A549 (cell line): ENCODE results near the gene KRT16. TPM values are rescaled to one million over a fixed set of nuclear protein-coding genes. Genes with fewer than 3 reads are reported as not detected.
"Not testable (repeated sequence)": the region's sequence is repeated elsewhere in the genome, so short reads cannot be mapped to it uniquely, and the experiment has no call there.

Experiments
- ATAC-seq, 2 experiments: fragments of 200-7000 bp in 1 of 2; fragments of >200 bp in 1 of 2; cut with Nextera tagmentation in 1 of 2; cut with Tn5 transposase in 1 of 2; 3 replicates each; pipeline versions ENCODE4 v1.8.0 to v1.9.1; 2018 to 2020; ENCODE audit warnings: mild to moderate bottlenecking in 1 of 2, moderate library complexity in 1 of 2
- CTCF ChIA-PET: fragments of 300-600 bp; sonication (Branson Sonifier 250); formaldehyde crosslinking; extraction: SDS; loops from one replicate; lab custom pipeline; 2021; ENCODE audit warnings: antibody characterized with exemption, inconsistent platforms; lab: Yijun Ruan, JAX
- POLR2A ChIA-PET: fragments of 350-600 bp; formaldehyde crosslinking; extraction: SDS; loops from one replicate; lab custom pipeline; 2021; ENCODE audit warnings: antibody characterized with exemption, inconsistent platforms; lab: Yijun Ruan, JAX
- DNase-seq, 2 experiments: peaks; one replicate each; pipeline versions ENCODE4 v3.0.0 to v3.0.0-alpha.2; 2011 to 2016; ENCODE audit warnings: low read depth in 1 of 2, low spot score in 1 of 2
- FAIRE-seq: peaks from 2 replicates; lab custom pipeline; 2011; peaks lifted over from hg19 to GRCh38; lab: Jason Lieb, UNC
- H3K27ac ChIP-seq, 2 experiments: fragments of >200 bp; sonication (Bioruptor Twin); formaldehyde crosslinking; 3 replicates each; pipeline ENCODE4 v1.5.1; 2016 to 2017
- H3K4me1 ChIP-seq: fragments of >200 bp; sonication (Bioruptor Twin); formaldehyde crosslinking; 3 replicates; pipeline ENCODE4 v1.6.1; 2016
- H3K4me2 ChIP-seq: fragments of >200 bp; sonication (Bioruptor Twin); formaldehyde crosslinking; 3 replicates; pipeline ENCODE4 v1.6.1; 2016
- H3K4me3 ChIP-seq: fragments of >200 bp; sonication (Bioruptor Twin); formaldehyde crosslinking; 3 replicates; pipeline ENCODE4 v1.5.1; 2016
- H3K9me3 ChIP-seq: fragments of >200 bp; sonication (Bioruptor Twin); formaldehyde crosslinking; 3 replicates; pipeline ENCODE4 v1.6.1; 2016
- CHD2 ChIP-seq: fragments of 150-350 bp; IDR thresholded peaks from 2 replicates; pipeline ENCODE4 v1.6.1; 2014; ENCODE audit warnings: low read length; ENCODE audit not compliant: partially characterized antibody
- CTCF ChIP-seq: fragments of >200 bp; sonication (Bioruptor Twin); formaldehyde crosslinking; IDR thresholded peaks from 3 replicates; pipeline ENCODE4 v1.5.1; 2016
- ELK1 ChIP-seq: fragments of 150-350 bp; IDR thresholded peaks from 2 replicates; pipeline ENCODE4 v1.6.1; 2014; ENCODE audit warnings: low read depth, mild to moderate bottlenecking, low read length
- FOSB ChIP-seq: fragments of 250-450 bp; sonication (Bioruptor Pico); IDR thresholded peaks from 2 replicates; pipeline ENCODE4 v1.5.0; 2020; ENCODE audit warnings: mild to moderate bottlenecking, moderate library complexity
- GATA3 ChIP-seq: IDR thresholded peaks from 2 replicates; pipeline ENCODE4 v1.6.1; 2012; ENCODE audit warnings: borderline replicate concordance
- JUNB ChIP-seq: fragments of >200 bp; sonication (Bioruptor Twin); formaldehyde crosslinking; IDR thresholded peaks from 2 replicates; pipeline ENCODE4 v1.6.1; 2016
- KDM1A ChIP-seq: fragments of 200-600 bp; sonication (generic); IDR thresholded peaks from 2 replicates; pipeline ENCODE4 v1.6.1; 2016; ENCODE audit warnings: low read depth, mild to moderate bottlenecking
- NFE2L2 ChIP-seq: fragments of 150-350 bp; conservative IDR thresholded peaks from 2 replicates; pipeline ENCODE4 v1.6.1; 2014; ENCODE audit warnings: low read length
- NPAS2 ChIP-seq: fragments of 250-450 bp; sonication (Bioruptor Pico); IDR thresholded peaks from 2 replicates; pipeline ENCODE4 v1.8.0; 2022; ENCODE audit warnings: mild to moderate bottlenecking, moderate library complexity, borderline replicate concordance
- RAD21 ChIP-seq, 2 experiments: fragments of >200 bp in 1 of 2; sonication (Bioruptor Twin) in 1 of 2; formaldehyde crosslinking in 1 of 2; IDR thresholded peaks in 1 of 2; conservative IDR thresholded peaks in 1 of 2; 2 replicates in 1 of 2; 3 replicates in 1 of 2; pipeline ENCODE4 v1.6.1; 2012 to 2018; ENCODE audit warnings: inconsistent platforms in 1 of 2
- RARB ChIP-seq: fragments of 250-450 bp; sonication (Bioruptor Pico); IDR thresholded peaks from 2 replicates; pipeline ENCODE4 v1.8.0; 2021; ENCODE audit warnings: mild to moderate bottlenecking, moderate library complexity
- SREBF2 ChIP-seq: fragments of 450-650 bp; IDR thresholded peaks from 2 replicates; pipeline ENCODE4 v1.6.1; 2014; ENCODE audit warnings: mild to moderate bottlenecking, moderate library complexity
- TFCP2L1 ChIP-seq: fragments of 250-450 bp; sonication (Bioruptor Pico); IDR thresholded peaks from 2 replicates; pipeline ENCODE4 v1.5.0; 2021; ENCODE audit warnings: mild to moderate bottlenecking
- ZFP36 ChIP-seq: fragments of 450-650 bp; IDR thresholded peaks from 2 replicates; pipeline ENCODE4 v1.6.1; 2014; ENCODE audit warnings: borderline replicate concordance; ENCODE audit not compliant: partially characterized antibody
- ZSCAN20 ChIP-seq: fragments of 250-450 bp; sonication (Bioruptor Pico); IDR thresholded peaks from 2 replicates; pipeline ENCODE4 v1.8.0; 2022; ENCODE audit warnings: mild to moderate bottlenecking, moderate library complexity
- WGBS: methylation state at CpG from one replicate; pipeline ENCODE4 v1.1.6; 2017; ENCODE audit errors: missing lambda C conversion rate; 5-methylcytosine and 5-hydroxymethylcytosine counted together
- polyA plus RNA-seq, 4 experiments: library from polyadenylated mRNA; depleted of rRNA in 3 of 4; stranded (reverse); fragments of >200 nt; fragmentation: RNase III in 1 of 4; extraction: RNeasy Plus Mini Kit Qiagen cat#74134 plus additional on column Dnase treatment in 1 of 4; gene quantifications; 2 replicates in 3 of 4; 3 replicates in 1 of 4; pipeline ENCODE4 v1.2.3, GENCODE V29; 2011 to 2017

The KRT16 gene
- polyA plus RNA-seq, 2 of the 4 experiments (the other 2 are of a cell fraction): 0.28 TPM; not detected in 1

- TF ChIP-seq KDM1A: peak; percentile 14; the same call in 1 of the 2 replicates
- DNase-seq, H3K27ac ChIP-seq, H3K4me3 ChIP-seq, H3K4me1 ChIP-seq, H3K4me2 ChIP-seq, FAIRE-seq, ATAC-seq, POLR2A ChIA-PET: not testable (repeated sequence)
- peaks cover 23% of the 10 kb centered on the region for H3K9me3 ChIP-seq
- CTCF ChIA-PET: interaction anchor here (1.1 to 5.3 kb wide), 4 partner anchors 41 to 61 kb away, joined by 4 to 28 read pairs (median 8); no protein-coding TSS in a partner anchor
- 11% methylated on average over 4 of the region's 4 CpGs for WGBS
These were observed 5.6 kb downstream of the KRT16 start for GRCh38 chr17:41606930-41607329.

GRCh38 chr17:41602524-41602923 lies 10.0 kb downstream of the KRT16 start:
- H3K4me1 ChIP-seq: no peaks in the 10 kb centered on the region
- H3K4me2 ChIP-seq: no peak overlapping the region
- ATAC-seq: peak; percentile 44 to 65; a peak in 4 of 6 replicates
- TF ChIP-seq CHD2: no peak
- no peak for TF ChIP-seq RAD21 (conservative IDR thresholded peaks at IDR 0.05 in 1 of 2, IDR thresholded peaks at IDR 0.05 in 1 of 2)
- TF ChIP-seq NPAS2 (CRISPR knock-in tag): no peak
- no peak for TF ChIP-seq FOSB (CRISPR knock-in tag)
- no peak for TF ChIP-seq RARB
- no peak for TF ChIP-seq SREBF2
- TF ChIP-seq, all 56 proteins: peak for 0
- Histone ChIP-seq H3K4me3 (no peak overlapping the region), H3K9me3 (peaks cover 20% of the 10 kb centered on the region), H3K27ac (no peak overlapping the region)
- DNase-seq (no peak), FAIRE-seq (no peak)
- WGBS: 50% methylated on average over 2 of the region's 2 CpGs
- ChIA-PET CTCF (interaction anchor here (0.9 to 2.8 kb wide), 9 partner anchors 8 to 987 kb away, joined by 3 to 15 read pairs (median 4); no protein-coding TSS in a partner anchor), POLR2A (interaction anchor here (1.1 kb wide), 1 partner anchor 86 kb away, joined by 3 read pairs; no protein-coding TSS in a partner anchor)

GRCh38 chr17:41600318-41600717 lies 12.2 kb downstream of the KRT16 start:
- POLR2A ChIA-PET: interaction anchor here (0.9 kb wide), 1 partner anchor 88 kb away, joined by 3 read pairs; no protein-coding TSS in a partner anchor
- no peak for TF ChIP-seq ZFP36
- TF ChIP-seq, all 56 proteins: peak for 0
- DNase-seq (no peak), FAIRE-seq (no peak), ATAC-seq (no peak)
- WGBS: 64% methylated on average over 4 of the region's 4 CpGs
- H3K4me2 ChIP-seq: no peak overlapping the region
- H3K27ac ChIP-seq: no peak overlapping the region
- H3K4me1 ChIP-seq: no peaks in the 10 kb centered on the region
- H3K9me3 ChIP-seq: no peaks in the 10 kb centered on the region
- CTCF ChIA-PET: interaction anchor here (1.2 to 1.8 kb wide), 2 partner anchors 48 to 52 kb away, joined by 4 to 6 read pairs; no protein-coding TSS in a partner anchor
- no peak overlapping the region for H3K4me3 ChIP-seq

- Histone ChIP-seq H3K27ac (no peak overlapping the region), H3K4me2 (no peak overlapping the region), H3K4me3 (no peak overlapping the region), H3K9me3 (no peaks in the 10 kb centered on the region), H3K4me1 (no peaks in the 10 kb centered on the region)
- TF ChIP-seq CTCF (no peak), RARB (no peak), ZSCAN20 (no peak)
- FAIRE-seq (no peak), DNase-seq (no peak), ATAC-seq (peak in 1 of 2 experiments; percentile 35; a peak in 3 of 6 replicates)
- CTCF ChIA-PET: interaction anchor here (0.7 to 1.8 kb wide), 3 partner anchors 21 to 51 kb away, joined by 3 to 6 read pairs (median 4); no protein-coding TSS in a partner anchor
- POLR2A ChIA-PET: interaction anchor here (0.9 kb wide), 1 partner anchor 89 kb away, joined by 3 read pairs; no protein-coding TSS in a partner anchor
- WGBS: 65% methylated on average over 1 of the region's 1 CpG
These were observed 12.9 kb downstream of the KRT16 start for GRCh38 chr17:41599680-41600079.

GRCh38 chr17:41595585-41595984 lies 17.0 kb downstream of the KRT16 start:
- ChIA-PET POLR2A (no interaction called here), CTCF (interaction anchor here (1.0 to 3.3 kb wide), 6 partner anchors 16 to 67 kb away, joined by 3 to 18 read pairs (median 6); no protein-coding TSS in a partner anchor)
- H3K4me3 ChIP-seq: no peak overlapping the region
- DNase-seq (no peak), FAIRE-seq (no peak), ATAC-seq (no peak)
- no peak overlapping the region for H3K27ac ChIP-seq
- no peak overlapping the region for H3K4me2 ChIP-seq
- H3K9me3 ChIP-seq: no peaks in the 10 kb centered on the region
- WGBS: 55% methylated on average over 8 of the region's 8 CpGs
- H3K4me1 ChIP-seq: no peaks in the 10 kb centered on the region
- no peak for TF ChIP-seq NFE2L2
- no peak for TF ChIP-seq GATA3
- no peak for TF ChIP-seq TFCP2L1 (CRISPR knock-in tag)
- TF ChIP-seq ELK1: no peak
- TF ChIP-seq JUNB: no peak
